Activated CD8-positive, alpha-beta T cell treated with anti-CD3 and anti-CD28 coated beads for 36 hours (primary cell): ENCODE measurements around the gene CTDSPL. TPM values are rescaled to one million over a fixed set of nuclear protein-coding genes. Genes with fewer than 3 reads are reported as not detected.

Experiments used
- ATAC-seq: fragments of 200-7000 bp; cut with Tn5 transposase; one replicate; pipeline ENCODE4 v1.10.0; 2021; ENCODE audit warnings: mild to moderate bottlenecking, moderate library complexity
- CTCF ChIA-PET: fragments of 350-600 bp; sonication (Branson Sonifier 250); formaldehyde crosslinking; loops from one replicate; lab custom pipeline; 2021; ENCODE audit warnings: antibody characterized with exemption; lab: Charles Lee
- POLR2A ChIA-PET: fragments of 350-600 bp; sonication (Branson Sonifier 250); formaldehyde crosslinking; loops from one replicate; lab custom pipeline; 2021; ENCODE audit warnings: antibody characterized with exemption; lab: Charles Lee
- DNase-seq: peaks from one replicate; pipeline ENCODE4 v3.0.0-alpha.2; 2020
- H3K27ac Mint-ChIP-seq: one replicate; pipeline ENCODE4 v1.8.0; 2021; ENCODE audit warnings: mild to moderate bottlenecking, mixed read lengths
- H3K27me3 Mint-ChIP-seq: one replicate; pipeline ENCODE4 v1.8.0; 2021; ENCODE audit warnings: mixed read lengths
- H3K36me3 Mint-ChIP-seq: one replicate; pipeline ENCODE4 v1.8.0; 2021; ENCODE audit warnings: low read depth, mixed read lengths
- H3K4me1 Mint-ChIP-seq: one replicate; pipeline ENCODE4 v1.8.0; 2021; ENCODE audit warnings: low read depth, mixed read lengths
- H3K4me3 Mint-ChIP-seq: one replicate; pipeline ENCODE4 v1.8.0; 2021; ENCODE audit warnings: mild to moderate bottlenecking, moderate library complexity, mixed read lengths
- H3K9me3 Mint-ChIP-seq: one replicate; pipeline ENCODE4 v1.8.0; 2021; ENCODE audit warnings: mixed read lengths
- intact Hi-C: fragments of 100-400 bp; cut with micrococcal nuclease; formaldehyde crosslinking; loops from one replicate; pipeline ENCODE4 v1.10.0; 2022
- total RNA-seq, 2 experiments: library from RNA; stranded (reverse); gene quantifications; one replicate each; pipeline ENCODE4 v1.2.3, GENCODE V29; 2021
- TF ChIP-seq, protein P1 (sequence below): fragments of 200-600 bp; IDR thresholded peaks from one replicate; pipeline ENCODE4 v1.8.0; 2022; ENCODE audit warnings: antibody characterized with exemption, mild to moderate bottlenecking

The CTDSPL gene
- total RNA-seq, 2 experiments from 2014 or later: 1.2 to 1.7 TPM

DNA sequence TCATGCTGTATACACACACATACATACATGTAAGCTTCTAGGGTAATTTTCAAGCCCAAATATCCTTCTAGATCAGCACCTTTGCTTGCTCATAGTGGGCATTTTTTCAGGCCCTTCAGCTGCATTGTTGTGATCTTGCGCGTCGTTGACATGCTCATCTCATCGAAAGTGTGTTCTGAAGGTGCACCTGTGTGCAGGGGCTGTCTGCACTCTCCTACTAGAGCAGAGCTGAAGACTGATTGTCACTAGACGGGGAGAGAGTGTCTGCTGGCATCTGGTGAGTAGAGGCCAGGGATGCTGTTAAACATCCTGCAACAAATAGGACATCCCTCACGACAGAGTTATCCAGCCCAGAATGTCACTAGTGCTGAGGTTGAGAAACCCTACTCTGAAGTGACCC is 93.2 kb downstream of the CTDSPL start:
- CTCF ChIA-PET: interaction anchor here (1.4 to 4.8 kb wide), 3 partner anchors 12 to 99 kb away, joined by 4 to 48 read pairs (median 14); no protein-coding TSS in a partner anchor
- POLR2A ChIA-PET: interaction anchor here (0.9 kb wide), 1 partner anchor 102 kb away, joined by 3 read pairs; no protein-coding TSS in a partner anchor
- peaks cover 19% of the 10 kb centered on the region for H3K4me1 Mint-ChIP-seq
- no peak overlapping the region for H3K27ac Mint-ChIP-seq
- intact Hi-C loops: no loop called here
- DNase-seq: no peak
- no peak for ATAC-seq
- no peaks in the 10 kb centered on the region for H3K36me3 Mint-ChIP-seq
- no peaks in the 10 kb centered on the region for H3K27me3 Mint-ChIP-seq
- H3K4me3 Mint-ChIP-seq: no peak overlapping the region
- peaks cover 4% of the 10 kb centered on the region for H3K9me3 Mint-ChIP-seq
- TF ChIP-seq, protein P1, sequence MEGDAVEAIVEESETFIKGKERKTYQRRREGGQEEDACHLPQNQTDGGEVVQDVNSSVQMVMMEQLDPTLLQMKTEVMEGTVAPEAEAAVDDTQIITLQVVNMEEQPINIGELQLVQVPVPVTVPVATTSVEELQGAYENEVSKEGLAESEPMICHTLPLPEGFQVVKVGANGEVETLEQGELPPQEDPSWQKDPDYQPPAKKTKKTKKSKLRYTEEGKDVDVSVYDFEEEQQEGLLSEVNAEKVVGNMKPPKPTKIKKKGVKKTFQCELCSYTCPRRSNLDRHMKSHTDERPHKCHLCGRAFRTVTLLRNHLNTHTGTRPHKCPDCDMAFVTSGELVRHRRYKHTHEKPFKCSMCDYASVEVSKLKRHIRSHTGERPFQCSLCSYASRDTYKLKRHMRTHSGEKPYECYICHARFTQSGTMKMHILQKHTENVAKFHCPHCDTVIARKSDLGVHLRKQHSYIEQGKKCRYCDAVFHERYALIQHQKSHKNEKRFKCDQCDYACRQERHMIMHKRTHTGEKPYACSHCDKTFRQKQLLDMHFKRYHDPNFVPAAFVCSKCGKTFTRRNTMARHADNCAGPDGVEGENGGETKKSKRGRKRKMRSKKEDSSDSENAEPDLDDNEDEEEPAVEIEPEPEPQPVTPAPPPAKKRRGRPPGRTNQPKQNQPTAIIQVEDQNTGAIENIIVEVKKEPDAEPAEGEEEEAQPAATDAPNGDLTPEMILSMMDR: no peak

DNA sequence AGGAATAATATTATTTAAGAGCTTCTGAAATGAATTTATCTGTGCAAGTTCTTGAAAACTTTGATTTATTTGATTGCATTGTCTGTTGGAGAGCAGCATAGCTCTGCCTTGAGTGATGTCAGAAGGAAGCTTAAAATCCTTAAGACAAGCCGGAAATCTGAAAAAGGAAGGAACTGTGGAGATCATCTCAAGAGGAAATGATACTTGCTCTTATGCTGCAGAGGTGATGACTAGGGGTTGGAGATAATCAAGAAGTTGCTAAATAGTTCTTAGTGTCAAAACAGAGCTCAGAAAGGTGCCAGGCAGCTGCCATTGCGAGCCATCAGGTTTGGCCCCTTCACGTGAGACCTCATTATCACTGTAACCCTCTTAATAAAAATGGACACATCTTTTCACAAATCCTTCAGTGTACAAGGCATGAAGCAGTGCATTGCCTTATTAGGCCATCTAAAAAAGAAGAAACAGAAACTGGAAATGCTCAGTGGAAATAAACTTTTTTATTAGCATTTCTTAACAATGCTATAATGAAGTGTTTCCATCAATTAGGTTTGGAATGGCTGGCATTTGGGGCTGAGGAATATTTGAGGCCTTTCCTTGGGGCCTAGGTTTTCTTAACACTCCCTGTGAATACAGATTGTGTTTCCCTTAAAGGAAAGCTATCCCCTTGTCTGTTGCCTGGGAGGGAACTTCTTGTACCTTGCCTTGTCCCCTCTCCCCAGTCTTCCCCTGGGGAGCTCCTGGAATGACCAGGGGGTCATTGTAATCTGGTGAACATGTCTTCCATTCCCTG is 94.4 kb downstream of the CTDSPL start:
- no peak overlapping the region for H3K4me3 Mint-ChIP-seq
- peaks cover 19% of the 10 kb centered on the region for H3K4me1 Mint-ChIP-seq
- POLR2A ChIA-PET: interaction anchor here (1.6 kb wide), 1 partner anchor 13 kb away, joined by 3 read pairs; no protein-coding TSS in a partner anchor
- H3K27ac Mint-ChIP-seq: peak overlapping the region; percentile 63
- CTCF ChIA-PET: interaction anchor here (1.3 to 4.8 kb wide), 4 partner anchors 11 to 100 kb away, joined by 4 to 48 read pairs (median 10); no protein-coding TSS in a partner anchor
- ATAC-seq (no peak), DNase-seq (no peak)
- peaks cover 4% of the 10 kb centered on the region for H3K9me3 Mint-ChIP-seq
- intact Hi-C loops: no loop called here
- no peaks in the 10 kb centered on the region for H3K27me3 Mint-ChIP-seq
- TF ChIP-seq, protein P1: no peak
- no peaks in the 10 kb centered on the region for H3K36me3 Mint-ChIP-seq

DNA sequence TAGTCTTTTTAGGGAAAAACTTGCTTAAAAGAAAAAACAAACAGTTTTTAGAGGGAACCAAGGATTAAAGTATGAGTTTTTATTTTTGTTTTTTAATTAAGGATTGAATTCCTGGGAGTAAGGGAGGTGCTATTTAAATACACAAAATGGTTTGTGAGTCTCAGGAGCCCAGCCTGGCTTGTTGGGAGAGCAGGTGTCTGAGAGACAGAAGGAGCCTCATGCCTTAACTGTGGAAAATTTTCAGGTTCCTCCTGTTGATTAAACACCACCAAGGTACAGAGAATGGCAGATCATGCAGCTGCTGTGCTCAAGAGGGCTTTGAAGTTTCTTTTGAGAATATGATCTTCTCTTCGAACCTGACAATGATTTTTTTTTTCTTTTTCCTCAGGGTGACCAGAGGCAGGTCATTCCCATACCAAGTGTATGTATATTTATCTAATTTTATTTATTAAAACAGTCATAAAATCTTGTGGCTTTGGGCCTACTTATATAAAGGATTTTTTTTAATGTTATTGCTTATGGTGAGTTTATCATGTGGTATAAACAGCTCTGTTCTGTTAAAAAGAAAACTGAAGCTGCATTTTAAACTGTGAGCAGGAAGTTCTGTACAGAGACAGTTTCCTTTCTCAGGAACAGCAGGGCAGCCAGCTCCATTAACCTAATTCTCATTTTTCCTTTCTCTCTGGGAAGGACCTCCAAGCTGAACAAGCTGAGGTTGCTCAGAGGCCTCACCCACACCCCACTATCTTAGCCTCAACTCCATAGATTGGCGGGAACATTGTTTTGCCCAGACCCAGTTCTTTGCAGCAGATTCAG is 95.3 kb downstream of the CTDSPL start:
- POLR2A ChIA-PET: interaction anchor here (1.6 kb wide), 1 partner anchor 13 kb away, joined by 3 read pairs; no protein-coding TSS in a partner anchor
- CTCF ChIA-PET: interaction anchor here (0.6 to 4.8 kb wide), 3 partner anchors 10 to 154 kb away, joined by 3 to 48 read pairs (median 14); no protein-coding TSS in a partner anchor
- intact Hi-C loops: no loop called here
- peaks cover 4% of the 10 kb centered on the region for H3K9me3 Mint-ChIP-seq
- H3K36me3 Mint-ChIP-seq: no peaks in the 10 kb centered on the region
- H3K27ac Mint-ChIP-seq: peak overlapping the region; percentile 82
- H3K27me3 Mint-ChIP-seq: no peaks in the 10 kb centered on the region
- DNase-seq (no peak), ATAC-seq (no peak)
- TF ChIP-seq, protein P1: no peak
- H3K4me1 Mint-ChIP-seq: peaks cover 19% of the 10 kb centered on the region
- H3K4me3 Mint-ChIP-seq: no peak overlapping the region

DNA sequence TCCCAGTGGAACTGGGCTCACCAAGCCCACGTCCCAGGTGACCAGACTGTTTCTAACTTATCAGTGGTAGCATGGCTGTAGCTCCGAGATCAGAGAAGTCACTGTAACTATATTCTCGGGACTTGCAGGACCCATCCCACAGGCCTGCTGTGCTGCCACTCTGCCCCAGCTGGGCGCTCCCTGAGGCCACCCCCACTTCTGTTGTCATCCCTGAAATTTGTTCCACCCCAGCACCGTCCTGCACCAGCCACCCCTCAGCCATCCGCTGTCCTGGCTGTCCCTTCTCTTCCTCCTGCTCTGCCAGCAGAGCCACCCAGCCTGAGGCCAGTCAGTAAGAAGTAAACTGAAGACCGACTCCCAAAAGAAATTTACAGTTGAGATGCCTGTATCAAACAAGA is 95.9 kb downstream of the CTDSPL start:
- Mint-ChIP-seq H3K27ac (peak overlapping the region; percentile 82), H3K9me3 (peaks cover 4% of the 10 kb centered on the region), H3K27me3 (no peaks in the 10 kb centered on the region), H3K4me1 (peaks cover 19% of the 10 kb centered on the region), H3K36me3 (no peaks in the 10 kb centered on the region), H3K4me3 (no peak overlapping the region)
- intact Hi-C loops: no loop called here
- DNase-seq (no peak), ATAC-seq (no peak)
- ChIA-PET CTCF (interaction anchor here (0.6 to 10.8 kb wide), 3 partner anchors 10 to 154 kb away, joined by 3 to 65 read pairs (median 48); no protein-coding TSS in a partner anchor), POLR2A (interaction anchor here (1.6 kb wide), 1 partner anchor 12 kb away, joined by 3 read pairs; no protein-coding TSS in a partner anchor)
- TF ChIP-seq, protein P1: no peak
